Measurements from ENCODE around the gene GNAI3.

Gene GNAI3

GRCh38 chr1:109624201-109625010 lies 76.0 kb downstream of the GNAI3 start:
- peak; percentile 19 for DNase-seq

DNA sequence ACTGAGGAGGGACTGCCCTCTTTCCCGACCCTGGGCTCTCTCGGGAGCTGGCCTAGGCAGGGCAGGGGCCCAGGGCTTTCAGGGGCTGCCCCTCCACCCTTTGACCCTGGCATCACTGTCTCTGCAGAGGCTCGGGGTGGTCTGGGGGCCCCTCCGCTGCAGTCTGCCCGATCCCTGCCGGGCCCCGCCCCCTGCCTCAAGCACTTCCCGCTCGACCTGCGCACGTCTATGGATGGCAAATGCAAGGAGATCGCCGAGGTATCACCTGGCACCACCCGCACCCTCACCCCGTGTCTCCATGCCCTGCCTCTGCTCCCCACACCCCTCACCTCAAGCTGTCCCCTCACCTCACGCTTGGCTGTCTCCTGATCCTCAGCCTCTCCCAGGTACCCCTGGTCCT lies 76.8 kb downstream of the GNAI3 start:
- DNase-seq, result peak; percentile 19

DNA sequence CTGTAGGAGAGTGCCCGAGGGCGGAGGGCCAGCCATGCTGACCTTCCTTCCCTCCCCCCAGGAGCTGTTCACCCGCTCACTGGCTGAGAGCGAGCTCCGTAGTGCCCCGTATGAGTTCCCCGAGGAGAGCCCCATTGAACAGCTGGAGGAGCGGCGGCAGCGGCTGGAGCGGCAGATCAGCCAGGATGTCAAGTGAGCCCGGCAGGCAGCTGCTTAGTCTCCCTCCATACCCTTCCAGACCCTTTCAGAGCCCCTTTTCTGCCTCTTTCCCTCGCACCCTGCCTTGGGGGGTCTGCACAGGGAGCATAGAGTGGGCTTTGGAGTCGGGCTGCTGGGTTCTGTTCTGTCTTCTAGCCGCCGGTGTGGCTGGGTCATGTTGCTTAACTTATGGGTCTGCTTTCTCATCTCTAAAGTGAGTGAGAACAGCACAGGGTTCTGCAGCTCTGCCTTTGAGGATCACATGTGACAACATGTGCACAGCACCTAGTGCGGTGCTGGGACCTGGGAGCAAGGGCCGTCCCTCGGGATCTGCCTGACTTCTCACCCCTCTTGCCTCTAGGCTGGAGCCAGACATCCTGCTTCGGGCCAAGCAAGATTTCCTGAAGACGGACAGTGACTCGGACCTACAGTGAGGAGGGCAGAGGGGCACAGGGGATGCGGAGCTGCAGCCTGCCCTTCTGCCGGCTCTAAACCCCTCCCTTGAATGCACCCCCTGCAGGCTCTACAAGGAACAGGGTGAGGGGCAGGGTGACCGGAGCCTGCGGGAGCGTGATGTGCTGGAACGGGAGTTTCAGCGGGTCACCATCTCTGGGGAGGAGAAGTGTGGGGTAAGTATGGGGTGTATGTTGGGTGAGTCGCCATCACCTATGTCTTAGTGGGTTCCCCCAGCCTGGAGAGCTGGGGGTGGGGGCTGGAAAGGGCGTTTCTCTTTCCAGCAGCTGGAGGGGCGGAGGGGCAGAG lies 77.5 kb downstream of the GNAI3 start:
- DNase-seq, result peak; percentile 64

DNA sequence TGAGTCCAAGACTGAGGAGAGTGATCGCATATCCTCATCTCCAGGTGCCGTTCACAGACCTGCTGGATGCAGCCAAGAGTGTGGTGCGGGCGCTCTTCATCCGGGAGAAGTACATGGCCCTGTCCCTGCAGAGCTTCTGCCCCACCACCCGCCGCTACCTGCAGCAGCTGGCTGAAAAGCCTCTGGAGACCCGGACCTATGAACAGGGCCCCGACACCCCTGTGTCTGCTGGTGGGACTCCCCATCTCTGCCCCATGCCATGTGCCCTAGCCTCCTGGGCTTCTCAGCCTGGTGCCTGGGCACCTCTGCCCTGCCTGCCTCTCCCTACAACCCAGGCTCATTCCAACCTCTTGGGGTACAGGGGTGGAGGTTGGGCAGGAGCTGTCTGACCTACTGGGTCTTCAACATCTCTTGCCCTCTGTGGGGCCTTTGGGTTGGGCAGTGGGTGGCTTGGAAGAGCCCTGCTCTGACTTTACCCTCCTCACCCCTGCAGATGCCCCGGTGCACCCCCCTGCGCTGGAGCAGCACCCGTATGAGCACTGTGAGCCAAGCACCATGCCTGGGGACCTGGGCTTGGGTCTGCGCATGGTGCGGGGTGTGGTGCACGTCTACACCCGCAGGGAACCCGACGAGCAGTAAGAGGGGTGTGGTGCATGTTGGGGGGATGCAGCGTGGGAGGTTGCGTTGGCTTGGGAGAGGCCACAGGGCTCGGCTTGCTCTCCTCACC lies 78.4 kb downstream of the GNAI3 start:
- DNase-seq, result no peak

DNA sequence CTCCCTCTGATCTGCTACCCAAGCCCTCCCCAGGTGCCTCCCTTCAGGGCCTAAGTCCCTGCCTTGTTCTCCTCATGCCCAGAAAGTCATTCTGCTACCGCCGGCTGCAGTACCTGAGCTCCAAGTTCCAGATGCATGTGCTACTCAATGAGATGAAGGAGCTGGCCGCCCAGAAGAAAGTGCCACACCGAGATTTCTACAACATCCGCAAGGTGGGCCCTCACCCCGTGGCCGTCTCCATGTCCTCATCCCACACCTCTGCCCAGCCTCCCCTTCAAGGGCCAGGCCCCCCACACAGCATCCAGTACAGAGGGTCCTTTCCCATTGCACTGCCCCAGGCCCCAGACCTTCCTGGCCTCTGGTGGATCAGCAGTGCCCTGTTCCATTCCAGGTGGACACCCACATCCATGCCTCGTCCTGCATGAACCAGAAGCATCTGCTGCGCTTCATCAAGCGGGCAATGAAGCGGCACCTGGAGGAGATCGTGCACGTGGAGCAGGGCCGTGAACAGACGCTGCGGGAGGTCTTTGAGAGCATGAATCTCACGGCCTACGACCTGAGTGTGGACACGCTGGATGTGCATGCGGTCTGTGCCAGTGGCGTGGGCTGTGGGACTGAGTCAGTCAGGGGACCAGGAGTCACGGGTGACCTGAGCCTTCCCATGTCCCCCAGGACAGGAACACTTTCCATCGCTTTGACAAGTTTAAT lies 79.4 kb downstream of the GNAI3 start:
- DNase-seq, result peak; percentile 4

GRCh38 chr1:109628540-109629321 lies 80.3 kb downstream of the GNAI3 start:
- DNase-seq, result peak; percentile 15

- DNase-seq, result no peak
Measured at GRCh38 chr1:109629372-109630030, 81.1 kb downstream of the GNAI3 start.

- no peak for DNase-seq
Measured at GRCh38 chr1:109630081-109630897, 81.9 kb downstream of the GNAI3 start.

- no peak for DNase-seq
Measured at GRCh38 chr1:109630898-109631512, 82.6 kb downstream of the GNAI3 start.

- no peak for DNase-seq
Measured at GRCh38 chr1:109631513-109632505, 83.4 kb downstream of the GNAI3 start.

DNA sequence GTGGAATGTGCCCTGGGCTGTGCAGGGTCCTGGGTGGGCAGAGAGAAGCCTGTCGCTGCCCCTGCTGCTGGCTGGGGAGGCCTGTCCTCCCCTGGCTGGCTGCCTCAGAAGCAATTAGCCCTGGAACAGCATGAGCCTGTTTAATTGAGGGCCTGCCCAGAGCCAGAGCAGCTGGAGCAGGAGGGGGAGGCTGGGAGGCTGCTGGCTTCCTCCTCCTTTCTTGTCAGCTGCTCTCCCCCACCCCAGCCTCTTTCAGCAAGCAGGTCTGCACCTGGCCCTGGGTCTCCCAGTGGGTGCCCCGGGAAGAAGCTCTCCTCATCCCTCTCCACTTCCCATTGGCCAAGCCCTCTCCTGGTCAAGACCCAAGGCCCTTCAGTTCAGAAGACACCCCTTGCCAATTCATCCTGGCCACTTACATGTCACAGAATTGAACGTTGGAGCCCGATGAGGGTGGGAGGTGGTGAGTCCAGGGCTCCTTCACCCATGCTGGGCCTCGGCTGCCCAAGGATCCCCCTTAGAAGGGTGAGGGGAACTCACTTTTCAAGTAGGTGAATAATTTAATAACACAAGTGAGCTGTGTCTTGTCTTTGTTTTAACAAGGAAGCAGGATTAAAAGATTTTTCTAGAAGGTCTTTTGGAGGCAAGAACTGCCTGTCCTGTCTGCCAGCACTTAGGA lies 84.4 kb downstream of the GNAI3 start:
- peak; percentile 86 for DNase-seq

DNA sequence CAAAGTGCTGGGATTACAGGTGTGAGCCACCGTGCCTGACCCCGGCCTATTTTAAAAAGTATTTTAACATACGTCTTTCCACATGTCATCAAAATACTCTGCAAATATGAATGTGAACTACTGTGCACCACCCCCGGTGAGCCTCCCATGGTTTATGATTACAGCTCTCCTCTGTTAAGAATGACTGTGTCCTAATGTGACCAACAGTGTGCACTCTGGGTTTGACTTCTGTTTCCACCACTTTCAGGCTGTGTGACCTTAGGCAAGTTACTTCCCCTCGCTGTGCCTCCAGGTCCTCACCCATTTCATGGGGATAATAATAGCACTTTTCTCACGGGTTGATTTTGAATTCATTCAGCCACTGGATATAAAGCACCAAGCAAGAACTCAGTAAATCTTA lies 85.9 kb downstream of the GNAI3 start:
- no peak for DNase-seq

- no peak for DNase-seq
Measured at GRCh38 chr1:109634771-109635750, 86.6 kb downstream of the GNAI3 start.

DNA sequence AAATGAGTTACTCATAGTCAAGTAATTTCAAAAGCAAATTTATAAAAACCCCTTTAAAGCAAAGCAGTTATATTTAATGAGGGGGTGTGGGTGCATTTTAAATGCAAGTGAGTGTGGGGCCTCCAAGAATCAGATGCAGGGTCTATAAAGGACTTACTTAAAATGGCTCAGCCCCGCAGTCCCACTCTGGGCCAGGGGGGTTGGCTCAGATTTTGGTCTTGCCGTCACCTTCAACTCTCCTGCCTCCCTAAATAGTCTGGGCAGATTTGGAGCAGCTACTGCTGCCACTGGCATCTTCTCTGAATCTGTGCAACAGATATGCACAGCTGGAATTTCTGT lies 87.4 kb downstream of the GNAI3 start:
- DNase-seq, result no peak

DNA sequence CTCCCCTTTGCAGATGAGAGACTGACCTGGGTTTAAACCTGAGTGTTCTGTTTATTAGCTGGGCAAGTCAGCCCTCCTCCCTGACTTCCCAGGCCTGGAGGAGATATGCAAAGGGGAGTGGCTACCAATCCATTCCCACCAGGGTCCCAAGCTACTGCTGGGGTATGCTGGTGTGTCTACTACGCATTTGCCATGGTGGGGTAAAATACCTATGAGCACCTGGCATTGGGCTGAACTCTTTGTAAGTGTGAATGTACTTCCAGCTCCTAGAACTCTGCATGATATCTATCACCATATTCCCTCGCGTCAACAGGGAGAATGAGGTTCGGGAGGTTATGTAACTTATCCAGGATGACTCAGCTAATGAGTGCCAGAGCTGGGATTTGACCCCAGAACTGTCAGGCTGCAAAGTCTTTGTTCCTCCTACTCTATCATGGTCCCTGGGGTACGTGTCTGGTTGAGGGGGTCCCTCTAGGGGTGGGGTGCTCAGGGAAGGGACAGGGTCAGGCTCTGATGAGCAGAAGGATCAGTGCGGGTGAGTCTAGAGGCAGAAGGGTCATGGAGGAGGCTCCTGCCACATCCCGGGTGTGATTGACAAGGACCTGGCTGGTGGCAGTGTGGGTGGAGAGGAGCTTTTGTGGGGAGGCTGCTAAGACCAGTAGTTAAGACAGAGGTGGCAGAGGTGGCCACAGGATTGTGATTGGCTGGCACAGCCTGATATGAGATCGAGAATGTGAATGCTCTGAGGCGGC lies 88.0 kb downstream of the GNAI3 start:
- DNase-seq, result peak; percentile 17

GRCh38 chr1:109637446-109637845 lies 89.0 kb downstream of the GNAI3 start:
- no peak for DNase-seq
